Activated B cell treated with CpG ODN at 0.5 μM for 24 hours (primary cell): ENCODE measurements around the gene TBL3. TPM values are rescaled to one million over a fixed set of nuclear protein-coding genes. Genes with fewer than 3 reads are reported as not detected.

Source experiments
- ATAC-seq: fragments of 200-7000 bp; cut with Tn5 transposase; one replicate; pipeline ENCODE4 v1.10.0; 2021; ENCODE audit warnings: low read depth, mild to moderate bottlenecking, moderate library complexity
- CTCF ChIA-PET: fragments of 350-600 bp; sonication (Branson Sonifier 250); formaldehyde crosslinking; loops from one replicate; lab custom pipeline; 2021; ENCODE audit warnings: antibody characterized with exemption; lab: Charles Lee
- POLR2A ChIA-PET: fragments of 350-600 bp; sonication (Branson Sonifier 250); formaldehyde crosslinking; loops from one replicate; lab custom pipeline; 2021; ENCODE audit warnings: antibody characterized with exemption; lab: Charles Lee
- DNase-seq: peaks from one replicate; pipeline ENCODE4 v3.0.0; 2022
- H3K27ac Mint-ChIP-seq: one replicate; pipeline ENCODE4 v1.8.0; 2020; ENCODE audit warnings: mixed read lengths
- H3K27me3 Mint-ChIP-seq: one replicate; pipeline ENCODE4 v1.8.0; 2021; ENCODE audit warnings: mixed read lengths
- H3K36me3 Mint-ChIP-seq: one replicate; pipeline ENCODE4 v1.8.0; 2021; ENCODE audit warnings: low read depth, mixed read lengths
- H3K4me1 Mint-ChIP-seq: one replicate; pipeline ENCODE4 v1.8.0; 2021; ENCODE audit warnings: mixed read lengths
- H3K4me3 Mint-ChIP-seq: one replicate; pipeline ENCODE4 v1.8.0; 2020; ENCODE audit warnings: mild to moderate bottlenecking, mixed read lengths
- H3K9me3 Mint-ChIP-seq: one replicate; pipeline ENCODE4 v1.8.0; 2020; ENCODE audit warnings: mixed read lengths
- CTCF ChIP-seq: fragments of 200-600 bp; IDR thresholded peaks from one replicate; pipeline ENCODE4 v1.8.0; 2022; ENCODE audit warnings: antibody characterized with exemption, mild to moderate bottlenecking
- intact Hi-C: fragments of 100-400 bp; cut with micrococcal nuclease; formaldehyde crosslinking; loops from one replicate; pipeline ENCODE4 v1.15.1; 2024
- total RNA-seq: library from RNA; stranded (reverse); gene quantifications from 2 replicates; pipeline ENCODE4 v1.2.3, GENCODE V29; 2022

The TBL3 gene
- total RNA-seq, 1 donor from 2014 or later: 44.2 TPM

- no peaks in the 10 kb centered on the region for H3K9me3 Mint-ChIP-seq
- DNase-seq (no peak), ATAC-seq (no peak)
- H3K27me3 Mint-ChIP-seq: no peaks in the 10 kb centered on the region
- ChIA-PET CTCF (no interaction called here), POLR2A (interaction anchor here (2.1 kb wide), 1 partner anchor 20 kb away, joined by 44 read pairs; the partner anchor contains the start of gene RPS2)
- intact Hi-C loops: no loop called here
- H3K4me3 Mint-ChIP-seq: peak overlapping the region; percentile 87
- H3K27ac Mint-ChIP-seq: no peak overlapping the region
- H3K4me1 Mint-ChIP-seq: peaks cover 30% of the 10 kb centered on the region
- H3K36me3 Mint-ChIP-seq: peaks cover 2% of the 10 kb centered on the region
- no peak for TF ChIP-seq CTCF
Measured at GRCh38 chr16:1944612-1945199, 27.1 kb upstream of the TBL3 start.

- no peaks in the 10 kb centered on the region for H3K9me3 Mint-ChIP-seq
- intact Hi-C loops: no loop called here
- no peak overlapping the region for H3K4me3 Mint-ChIP-seq
- POLR2A ChIA-PET: interaction anchor here (1.1 kb wide), 1 partner anchor 19 kb away, joined by 5 read pairs; the partner anchor contains the start of gene RPS2
- ATAC-seq (no peak), DNase-seq (no peak)
- H3K27me3 Mint-ChIP-seq: no peaks in the 10 kb centered on the region
- H3K27ac Mint-ChIP-seq: no peak overlapping the region
- CTCF ChIA-PET: no interaction called here
- H3K36me3 Mint-ChIP-seq: no peaks in the 10 kb centered on the region
- no peak for TF ChIP-seq CTCF
- peaks cover 26% of the 10 kb centered on the region for H3K4me1 Mint-ChIP-seq
Measured at GRCh38 chr16:1945559-1946391, 26.1 kb upstream of the TBL3 start.

- ChIA-PET CTCF (no interaction called here), POLR2A (interaction anchor here (0.6 kb wide), 1 partner anchor 42 kb away, joined by 3 read pairs; no protein-coding TSS in a partner anchor)
- no peak for ATAC-seq
- Mint-ChIP-seq H3K27me3 (no peaks in the 10 kb centered on the region), H3K4me1 (peaks cover 19% of the 10 kb centered on the region), H3K4me3 (no peak overlapping the region), H3K36me3 (no peaks in the 10 kb centered on the region), H3K9me3 (no peaks in the 10 kb centered on the region), H3K27ac (no peak overlapping the region)
- no peak for TF ChIP-seq CTCF
- DNase-seq: no peak
- intact Hi-C loops: no loop called here
Measured at GRCh38 chr16:1946495-1947368, 25.1 kb upstream of the TBL3 start.

DNA sequence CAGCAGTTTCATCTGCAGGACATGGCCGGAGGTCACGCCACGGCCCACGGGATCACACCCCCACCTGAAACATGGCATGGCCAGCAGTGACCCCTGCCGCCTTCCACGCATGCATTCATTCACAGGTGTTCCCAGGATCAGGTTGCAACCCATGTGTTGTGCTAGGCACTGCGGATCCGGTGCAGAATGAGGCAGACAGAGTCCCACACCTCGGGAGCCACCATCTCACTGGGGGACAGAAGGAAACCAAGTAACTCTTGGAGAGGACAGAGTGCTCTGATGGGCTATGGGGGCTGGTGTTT, 24.5 kb upstream of the TBL3 start:
- ATAC-seq: no peak
- no peak overlapping the region for H3K4me3 Mint-ChIP-seq

More for the DNA sequence above, 24.5 kb upstream of the TBL3 start:
- H3K9me3 Mint-ChIP-seq: no peaks in the 10 kb centered on the region
- no peaks in the 10 kb centered on the region for H3K27me3 Mint-ChIP-seq
- H3K36me3 Mint-ChIP-seq: no peaks in the 10 kb centered on the region
- intact Hi-C loops: no loop called here
- H3K4me1 Mint-ChIP-seq: peaks cover 13% of the 10 kb centered on the region
- DNase-seq: no peak
- no peak for TF ChIP-seq CTCF
- no peak overlapping the region for H3K27ac Mint-ChIP-seq
- ChIA-PET POLR2A (no interaction called here), CTCF (no interaction called here)
